NCI-H1092 (cell line): Measurements from ENCODE around the gene ADAM12.

Experiments used
- DNase-seq: peaks from one replicate; lab custom pipeline; 2025; lab: John Stamatoyannopoulos, UW

Gene ADAM12

GRCh38 chr10:126143117-126143516, 245.2 kb downstream of the ADAM12 start:
- DNase-seq: no peak

GRCh38 chr10:126140746-126141273, 247.5 kb downstream of the ADAM12 start:
- no peak for DNase-seq

DNA sequence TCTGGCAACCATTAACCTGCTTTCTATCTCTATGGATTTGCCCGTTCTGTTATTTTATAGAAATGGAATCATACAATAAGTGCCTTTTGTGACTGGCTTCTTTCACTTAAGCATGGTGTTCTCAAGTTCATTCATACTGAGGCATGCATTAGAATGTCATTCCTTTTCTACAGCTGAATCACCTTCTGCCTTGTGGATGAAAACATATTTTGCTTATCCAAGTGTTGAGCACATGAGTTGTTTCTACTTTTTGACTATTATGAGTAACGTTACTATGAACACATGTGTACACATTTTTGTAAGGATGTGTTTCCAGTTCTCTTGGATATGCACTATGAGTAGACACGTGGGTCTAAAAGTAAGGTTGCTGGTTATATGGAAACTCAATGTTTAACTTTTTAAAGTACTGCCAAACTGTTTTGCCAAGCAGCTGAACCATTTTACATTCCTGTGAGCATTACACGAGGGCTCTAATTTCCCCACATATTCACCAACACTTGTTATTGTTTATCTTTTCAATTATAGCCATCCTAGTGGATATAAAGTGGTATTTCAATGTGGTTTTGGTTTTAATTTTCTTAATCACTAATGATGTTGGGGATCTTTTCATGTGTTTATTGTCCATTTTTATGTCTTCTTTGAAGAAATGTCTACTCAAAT, 250.6 kb downstream of the ADAM12 start:
- DNase-seq: no peak

DNA sequence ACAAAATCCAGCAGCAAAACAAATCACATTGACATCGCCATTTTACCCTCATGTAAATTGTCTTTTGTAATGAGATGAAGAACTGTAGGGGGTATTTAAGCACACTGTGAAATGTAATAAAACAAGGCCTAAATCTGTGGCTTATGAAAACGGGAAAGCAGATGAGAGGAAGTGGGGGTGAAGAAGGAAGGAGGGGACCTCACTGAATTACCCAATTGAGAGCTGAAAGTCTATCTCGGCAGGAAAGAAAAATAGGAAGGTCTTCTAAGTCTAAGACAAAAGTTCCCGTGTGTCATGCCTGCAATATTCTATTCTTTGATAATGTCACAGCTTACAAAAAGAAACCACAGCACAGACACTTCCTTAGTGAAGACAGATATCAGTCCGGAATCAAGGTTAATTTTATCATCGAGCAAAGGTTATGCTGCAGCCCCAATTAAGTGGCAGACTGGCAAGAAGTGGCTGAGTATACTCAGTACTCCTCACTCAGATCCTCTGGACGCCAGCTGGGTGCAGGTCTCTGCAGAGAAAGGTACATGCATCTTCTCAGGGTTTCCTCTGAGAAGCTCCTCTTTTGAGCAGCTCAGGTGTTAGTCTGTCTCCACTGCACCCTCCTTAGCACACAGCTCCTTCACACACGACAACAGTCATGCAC, 252.2 kb downstream of the ADAM12 start:
- DNase-seq: no peak

DNA sequence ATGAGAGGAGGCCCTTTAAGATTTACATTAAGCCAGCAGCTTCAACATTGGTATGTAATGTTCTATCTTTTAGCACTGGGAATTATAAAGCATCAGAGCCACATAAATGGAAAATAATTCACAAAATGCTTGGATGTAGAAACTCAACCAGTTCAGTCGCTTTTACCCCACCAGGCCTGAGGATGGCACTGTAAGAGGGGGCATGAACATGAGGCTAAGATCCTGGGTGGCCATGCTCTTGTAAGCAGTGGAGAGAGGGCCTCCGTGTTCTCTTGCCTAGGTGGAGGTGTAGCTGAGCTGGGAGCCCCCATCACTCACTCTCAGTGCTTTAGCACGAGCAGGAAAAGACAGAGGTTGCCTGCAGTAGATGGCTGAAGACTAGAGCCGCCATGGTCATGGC, 253.1 kb downstream of the ADAM12 start:
- DNase-seq: no peak

GRCh38 chr10:126133906-126134656, 254.2 kb downstream of the ADAM12 start:
- DNase-seq: no peak

- no peak for DNase-seq
These were observed 255.1 kb downstream of the ADAM12 start for GRCh38 chr10:126133082-126133620.

DNA sequence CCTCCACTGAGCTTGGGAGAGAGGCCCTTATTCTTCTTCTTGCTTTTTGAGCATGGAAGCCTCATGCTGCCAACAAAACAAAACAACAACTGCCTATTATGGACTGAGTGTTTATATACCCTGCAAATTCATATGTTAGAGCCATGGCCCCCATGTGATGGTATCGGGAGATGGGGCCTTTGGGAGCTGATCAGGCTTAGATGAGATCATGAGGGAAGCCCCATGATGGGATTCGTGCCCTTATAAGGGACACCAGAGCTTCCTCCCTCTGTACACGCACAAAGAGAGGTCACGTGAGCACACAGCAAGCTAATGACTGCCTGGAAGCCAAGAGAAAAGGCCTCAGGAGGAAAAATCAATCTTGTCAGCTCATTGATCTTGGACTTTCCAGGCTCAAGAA, 256.9 kb downstream of the ADAM12 start:
- no peak for DNase-seq

- DNase-seq: no peak
These were observed 258.0 kb downstream of the ADAM12 start for GRCh38 chr10:126130271-126130710.

DNA sequence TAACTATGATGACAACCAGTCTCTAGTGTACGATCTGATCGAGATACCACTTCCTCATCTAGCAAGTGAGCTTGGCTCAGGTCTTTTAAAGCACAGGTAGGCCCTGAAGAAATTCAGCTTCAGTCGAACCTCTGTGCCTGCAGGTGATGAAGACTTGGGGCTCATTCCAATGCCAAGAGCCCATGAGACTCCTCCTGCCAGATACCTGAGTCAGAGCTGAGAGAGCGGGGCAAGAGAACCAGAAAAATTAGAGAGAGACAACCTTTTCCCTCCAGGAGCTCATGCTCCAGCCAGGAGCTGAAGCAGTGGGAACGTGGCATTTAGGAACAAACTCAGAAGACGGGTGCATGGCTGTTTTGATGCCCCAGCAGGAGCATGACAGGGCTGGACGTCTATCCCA, 259.3 kb downstream of the ADAM12 start:
- no peak for DNase-seq

- no peak for DNase-seq
These were observed 259.7 kb downstream of the ADAM12 start for GRCh38 chr10:126128581-126128980.

- no peak for DNase-seq
These were observed 260.7 kb downstream of the ADAM12 start for GRCh38 chr10:126127481-126128029.

DNA sequence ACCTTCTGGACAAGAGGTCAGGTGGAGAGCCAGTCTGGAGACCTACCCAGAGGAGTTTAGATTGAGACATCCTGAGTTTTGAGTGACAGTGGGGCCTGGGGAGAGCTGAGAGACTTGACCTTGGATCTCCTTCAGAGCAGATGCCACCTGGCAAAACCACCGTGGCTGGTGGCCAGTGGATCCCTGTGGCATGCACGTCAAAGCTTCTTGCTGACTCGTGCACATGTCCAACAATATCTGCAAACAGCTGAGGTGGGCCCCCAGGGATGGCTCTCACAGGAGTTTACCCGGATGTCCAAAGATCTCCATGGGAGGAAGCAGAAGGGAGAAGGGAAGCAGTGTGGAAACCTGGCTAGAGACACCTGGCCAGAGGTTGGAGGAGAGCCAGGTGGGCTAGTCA, 261.4 kb downstream of the ADAM12 start:
- no peak for DNase-seq

GRCh38 chr10:126126023-126126422, 262.3 kb downstream of the ADAM12 start:
- no peak for DNase-seq

DNA sequence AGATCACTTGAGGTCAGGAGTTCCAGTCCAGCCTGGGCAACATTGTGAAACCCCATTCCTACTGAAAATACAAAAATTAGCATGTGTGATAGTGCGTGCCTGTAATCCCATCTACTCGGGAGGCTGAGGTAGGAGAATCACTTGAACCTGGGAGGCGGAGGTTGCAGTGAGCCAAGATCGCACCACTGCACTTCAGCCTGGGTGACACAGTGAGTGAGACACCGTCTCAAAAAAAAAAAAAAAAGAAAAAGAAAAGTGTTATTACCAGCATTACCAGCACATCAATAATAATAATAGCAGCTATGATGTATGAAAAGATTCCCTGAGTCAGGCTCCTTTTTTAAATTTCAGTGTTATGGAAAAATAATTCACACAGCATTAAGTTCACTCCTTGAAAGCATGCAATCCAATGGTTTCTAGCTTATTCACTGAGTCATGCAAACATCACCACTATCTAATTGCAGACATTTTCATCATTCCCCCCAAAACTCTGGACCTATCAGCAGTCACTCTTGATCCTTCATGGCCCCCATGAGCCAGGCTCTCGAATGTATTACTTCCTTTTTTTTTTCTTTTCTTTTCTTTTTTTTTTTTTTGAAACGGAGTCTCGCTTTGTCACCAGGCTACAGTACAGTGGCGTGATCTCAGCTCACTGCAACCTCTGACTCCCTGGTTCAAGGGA, 263.5 kb downstream of the ADAM12 start:
- no peak for DNase-seq

- DNase-seq: no peak
These were observed 264.2 kb downstream of the ADAM12 start for GRCh38 chr10:126124046-126124445.

- no peak for DNase-seq
These were observed 264.8 kb downstream of the ADAM12 start for GRCh38 chr10:126123466-126123865.

DNA sequence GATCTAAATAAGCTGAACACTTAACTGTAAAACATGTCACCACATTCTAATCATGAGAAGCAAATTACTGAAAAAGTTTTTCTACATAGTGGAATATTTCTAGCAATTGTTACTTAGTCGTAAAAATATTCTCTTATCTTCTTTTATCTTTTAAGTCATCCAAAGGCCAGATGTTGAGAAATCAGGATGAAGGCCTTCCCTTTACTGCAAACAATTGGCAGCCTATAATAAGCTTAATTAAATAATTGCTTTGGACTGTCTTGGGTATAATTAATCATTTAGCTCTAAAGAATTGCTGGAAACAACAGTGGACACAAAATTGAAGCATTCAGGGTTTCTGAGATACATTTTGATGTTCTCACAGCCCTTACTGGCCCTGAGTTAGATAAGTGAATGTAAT, 265.4 kb downstream of the ADAM12 start:
- DNase-seq: no peak

- DNase-seq: no peak
These were observed 268.7 kb downstream of the ADAM12 start for GRCh38 chr10:126119599-126119998.

GRCh38 chr10:126118476-126118875, 269.8 kb downstream of the ADAM12 start:
- DNase-seq: no peak

DNA sequence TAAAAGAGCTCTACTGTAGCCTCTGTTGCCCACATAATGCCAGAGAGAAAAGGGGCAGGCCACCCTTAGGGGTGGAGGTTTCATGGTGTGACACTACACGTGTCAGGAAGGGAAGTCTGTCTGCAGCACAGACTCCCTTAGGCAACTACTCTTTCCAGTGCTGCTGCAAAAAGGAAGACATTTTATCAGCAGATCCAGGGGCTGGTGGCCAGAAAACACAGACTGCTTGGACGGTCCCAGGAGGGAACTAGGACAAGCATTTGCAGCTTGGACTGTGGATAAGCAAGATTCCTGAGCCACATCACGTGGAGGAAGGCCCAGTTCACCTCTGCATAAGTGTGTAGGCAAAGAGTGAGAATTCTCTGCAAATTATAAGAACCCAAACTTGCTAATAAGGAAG, 271.1 kb downstream of the ADAM12 start:
- no peak for DNase-seq

GRCh38 chr10:126115886-126116285, 272.4 kb downstream of the ADAM12 start:
- no peak for DNase-seq
